K562 (cell line): Measurements from ENCODE around the gene CGN. TPM values are rescaled to one million over a fixed set of nuclear protein-coding genes. Genes with fewer than 3 reads are reported as not detected.

Source experiments
- ARID3B ChIP-seq: fragments of 250-450 bp; sonication (Bioruptor Pico); IDR thresholded peaks from 2 replicates; pipeline ENCODE4 v1.4.0; 2020; ENCODE audit warnings: borderline replicate concordance
- ARID4B ChIP-seq: sonication (generic); formaldehyde crosslinking; IDR thresholded peaks from 2 replicates; pipeline ENCODE4 v1.8.0; 2022; ENCODE audit warnings: mild to moderate bottlenecking, missing genetic modification reagents
- ELF4 ChIP-seq: fragments of 450-650 bp; formaldehyde crosslinking; IDR thresholded peaks from 2 replicates; pipeline ENCODE4 v1.4.0; 2022; ENCODE audit warnings: missing genetic modification characterization
- FUS ChIP-seq: fragments of 200-400 bp; formaldehyde crosslinking; optimal IDR thresholded peaks from 2 replicates; pipeline ENCODE3; 2017; ENCODE audit warnings: low read depth, low read length
- JUNB ChIP-seq: fragments of 450-650 bp; formaldehyde crosslinking; conservative IDR thresholded peaks from 2 replicates; pipeline ENCODE4 v1.4.0; 2020; ENCODE audit warnings: mild to moderate bottlenecking
- NCOA6 ChIP-seq: fragments of 450-650 bp; IDR thresholded peaks from 2 replicates; pipeline ENCODE4 v1.6.1; 2017; ENCODE audit warnings: mild to moderate bottlenecking
- SRF ChIP-seq, 2 experiments: fragments of 250-450, 450-650 bp in 1 of 2; sonication (Bioruptor Pico) in 1 of 2; sonication (generic) in 1 of 2; formaldehyde crosslinking; IDR thresholded peaks; 2 replicates each; pipeline versions ENCODE4 v1.5.0 to v1.5.1; 2020 to 2022; ENCODE audit warnings: mild to moderate bottlenecking in 1 of 2, missing genetic modification reagents in 1 of 2
- TAL1 ChIP-seq: fragments of 450-650 bp; IDR thresholded peaks from 2 replicates; pipeline ENCODE4 v1.6.1; 2016; ENCODE audit warnings: mild to moderate bottlenecking
- ZNF165 ChIP-seq: fragments of 250-450 bp; sonication (Bioruptor Pico); IDR thresholded peaks from 2 replicates; pipeline ENCODE4 v1.4.0; 2020; ENCODE audit warnings: borderline replicate concordance
- ZNF280A ChIP-seq: fragments of 450-650 bp; IDR thresholded peaks from 2 replicates; pipeline ENCODE4 v1.6.1; 2018; ENCODE audit warnings: mild to moderate bottlenecking, low read depth; ENCODE audit not compliant: partially characterized antibody
- polyA plus RNA-seq, 8 experiments: library from polyadenylated mRNA; depleted of rRNA in 4 of 8; stranded (reverse) in 5 of 8; unstranded in 3 of 8; fragments of >200 nt; fragmentation: Nextera tagmentation in 2 of 8; fragmentation: Illumina TruSeq in 1 of 8; extraction: Ambion mirVana in 2 of 8; extraction: Trizol in 1 of 8; gene quantifications; 2 replicates each; pipeline versions ENCODE4 v1.2.1 to v1.2.3, GENCODE V29; 2011 to 2014; ENCODE audit warnings: inconsistent platforms in 1 of 8, missing spikeins in 1 of 8
- total RNA-seq, 7 experiments: library from RNA; depleted of rRNA in 6 of 7; stranded (reverse); fragments of >200 nt in 6 of 7; fragmentation: Illumina TruSeq in 2 of 7; extraction: Trizol in 2 of 7; gene quantifications; 2 replicates each; pipeline versions ENCODE4 v1.2.1 to v1.2.3, GENCODE V29; 2011 to 2021; ENCODE audit warnings: low replicate concordance in 1 of 7
- TF ChIP-seq, protein P1 (sequence below), 2 experiments: IDR thresholded peaks; 2 replicates each; pipeline ENCODE4 v1.6.1; 2012; ENCODE audit warnings: improper control_type of control experiment in 2 of 2, low read depth in 2 of 2, low read length in 2 of 2, borderline replicate concordance in 1 of 2

CGN gene
- total and polyA plus RNA-seq, 9 of the 15 experiments (the other 6 are each of a cell fraction or from before 2014, with no cell fraction given) = 0.03 to 1.4 (median 0.14) TPM; not detected in 2

- TF ChIP-seq ELF4 (CRISPR knock-in tag) (no peak), JUNB (CRISPR knock-in tag) (no peak), TAL1 (no peak), ARID3B (no peak), NCOA6 (no peak), ARID4B (CRISPR knock-in tag) (no peak), ZNF165 (CRISPR knock-in tag) (no peak), ZNF280A (no peak), FUS (no peak), SRF (CRISPR knock-in tag; IDR thresholded peaks at IDR 0.05) (no peak)
- TF ChIP-seq, protein P1, sequence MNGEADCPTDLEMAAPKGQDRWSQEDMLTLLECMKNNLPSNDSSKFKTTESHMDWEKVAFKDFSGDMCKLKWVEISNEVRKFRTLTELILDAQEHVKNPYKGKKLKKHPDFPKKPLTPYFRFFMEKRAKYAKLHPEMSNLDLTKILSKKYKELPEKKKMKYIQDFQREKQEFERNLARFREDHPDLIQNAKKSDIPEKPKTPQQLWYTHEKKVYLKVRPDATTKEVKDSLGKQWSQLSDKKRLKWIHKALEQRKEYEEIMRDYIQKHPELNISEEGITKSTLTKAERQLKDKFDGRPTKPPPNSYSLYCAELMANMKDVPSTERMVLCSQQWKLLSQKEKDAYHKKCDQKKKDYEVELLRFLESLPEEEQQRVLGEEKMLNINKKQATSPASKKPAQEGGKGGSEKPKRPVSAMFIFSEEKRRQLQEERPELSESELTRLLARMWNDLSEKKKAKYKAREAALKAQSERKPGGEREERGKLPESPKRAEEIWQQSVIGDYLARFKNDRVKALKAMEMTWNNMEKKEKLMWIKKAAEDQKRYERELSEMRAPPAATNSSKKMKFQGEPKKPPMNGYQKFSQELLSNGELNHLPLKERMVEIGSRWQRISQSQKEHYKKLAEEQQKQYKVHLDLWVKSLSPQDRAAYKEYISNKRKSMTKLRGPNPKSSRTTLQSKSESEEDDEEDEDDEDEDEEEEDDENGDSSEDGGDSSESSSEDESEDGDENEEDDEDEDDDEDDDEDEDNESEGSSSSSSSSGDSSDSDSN (IDR thresholded peaks at IDR 0.05; ENCODE audit: borderline replicate concordance in 1 of 2, low read depth in 2 of 2, low read length in 2 of 2) = no peak
- TF ChIP-seq, all 486 proteins: peak for 0
Measured at GRCh38 chr1:151565502-151566189, 54.5 kb downstream of the CGN start (continued).
